Epithelial cell of esophagus (primary cell): ENCODE measurements around the gene NSG2.

Source experiments
- DNase-seq: peaks from one replicate; pipeline ENCODE4 v3.0.0; 2010; ENCODE audit warnings: low read depth
- H3K4me3 ChIP-seq: 2 replicates; pipeline ENCODE4 v1.5.1; 2011; ENCODE audit warnings: mild to moderate bottlenecking, low read length, control low read depth
- CTCF ChIP-seq: IDR thresholded peaks from 2 replicates; pipeline ENCODE4 v1.5.1; 2011; ENCODE audit warnings: low read depth, mild to moderate bottlenecking, low read length, control low read depth, inconsistent platforms; ENCODE audit not compliant: insufficient read depth; ENCODE audit errors: missing control alignments

Gene NSG2

GRCh38 chr5:174109698-174110260 is 64.3 kb downstream of the NSG2 start:
- no peak for TF ChIP-seq CTCF
- no peak overlapping the region for H3K4me3 ChIP-seq
- DNase-seq: no peak

- H3K4me3 ChIP-seq: no peak overlapping the region
- TF ChIP-seq CTCF: no peak
- no peak for DNase-seq
Measured at GRCh38 chr5:174110310-174110709, 64.8 kb downstream of the NSG2 start.

- no peak overlapping the region for H3K4me3 ChIP-seq
- no peak for TF ChIP-seq CTCF
- DNase-seq: no peak
Measured at GRCh38 chr5:174111287-174111973, 65.9 kb downstream of the NSG2 start.

- no peak for DNase-seq
- no peak overlapping the region for H3K4me3 ChIP-seq
- no peak for TF ChIP-seq CTCF
Measured at GRCh38 chr5:174115226-174115625, 69.7 kb downstream of the NSG2 start.

- DNase-seq: no peak
- H3K4me3 ChIP-seq: no peak overlapping the region
- TF ChIP-seq CTCF: no peak
Measured at GRCh38 chr5:174118823-174119467, 73.4 kb downstream of the NSG2 start.

- TF ChIP-seq CTCF: no peak
- no peak for DNase-seq
- H3K4me3 ChIP-seq: no peak overlapping the region
Measured at GRCh38 chr5:174119468-174119881, 74.0 kb downstream of the NSG2 start.
